Loucy (cell line): ENCODE data around the gene IFI35.

Experiments used
- CTCF ChIP-seq: fragments of 200-600 bp; sonication (generic); conservative IDR thresholded peaks from 2 replicates; pipeline ENCODE4 v1.5.1; 2014; ENCODE audit warnings: mild to moderate bottlenecking, antibody characterized with exemption, low read length
- EZH2phosphoT487 ChIP-seq: fragments of 200-600 bp; IDR thresholded peaks from 2 replicates; pipeline ENCODE4 v1.6.1; 2018; ENCODE audit warnings: antibody characterized with exemption, mild to moderate bottlenecking, moderate library complexity, borderline replicate concordance

GRCh38 chr17:43030137-43030767 is 23.7 kb downstream of the IFI35 start:
- TF ChIP-seq CTCF (no peak), EZH2phosphoT487 (no peak)
